Transverse colon (tissue), 4 donors: ENCODE measurements around the gene HCAR1.
"Not testable (repeated sequence)": the region's sequence is repeated elsewhere in the genome, so short reads cannot be mapped to it uniquely, and the experiment has no call there.

Experiments
- EP300 ChIP-seq: sonication (generic); formaldehyde crosslinking; IDR thresholded peaks from one replicate; pipeline ENCODE4 v1.6.1; 2017; ENCODE audit warnings: antibody characterized with exemption, low read depth
- POLR2A ChIP-seq: fragments of 450-650 bp; IDR thresholded peaks from one replicate; pipeline ENCODE4 v1.6.1; 2016; ENCODE audit warnings: antibody characterized with exemption, mild to moderate bottlenecking, moderate library complexity
- POLR2AphosphoS5 ChIP-seq, 3 donors: sonication (generic); formaldehyde crosslinking; IDR thresholded peaks; one replicate each; pipeline ENCODE4 v1.6.1; 2016; ENCODE audit warnings: antibody characterized with exemption in 3 of 3
- TF ChIP-seq, protein P1 (sequence below), 5 experiments: fragments of 200-600 bp in 3 of 5; fragments of 450-650 bp in 2 of 5; sonication (generic) in 3 of 5; IDR thresholded peaks; 1 replicate in 2 of 5; 2 replicates in 3 of 5; pipeline ENCODE4 v1.5.1; 2016 to 2017; ENCODE audit warnings: antibody characterized with exemption in 5 of 5, inconsistent platforms in 3 of 5, mild to moderate bottlenecking in 2 of 5, moderate library complexity in 1 of 5

- not testable (repeated sequence) for TF ChIP-seq POLR2A; POLR2AphosphoS5 (IDR thresholded peaks at IDR 0.05); EP300
- TF ChIP-seq, protein P1, sequence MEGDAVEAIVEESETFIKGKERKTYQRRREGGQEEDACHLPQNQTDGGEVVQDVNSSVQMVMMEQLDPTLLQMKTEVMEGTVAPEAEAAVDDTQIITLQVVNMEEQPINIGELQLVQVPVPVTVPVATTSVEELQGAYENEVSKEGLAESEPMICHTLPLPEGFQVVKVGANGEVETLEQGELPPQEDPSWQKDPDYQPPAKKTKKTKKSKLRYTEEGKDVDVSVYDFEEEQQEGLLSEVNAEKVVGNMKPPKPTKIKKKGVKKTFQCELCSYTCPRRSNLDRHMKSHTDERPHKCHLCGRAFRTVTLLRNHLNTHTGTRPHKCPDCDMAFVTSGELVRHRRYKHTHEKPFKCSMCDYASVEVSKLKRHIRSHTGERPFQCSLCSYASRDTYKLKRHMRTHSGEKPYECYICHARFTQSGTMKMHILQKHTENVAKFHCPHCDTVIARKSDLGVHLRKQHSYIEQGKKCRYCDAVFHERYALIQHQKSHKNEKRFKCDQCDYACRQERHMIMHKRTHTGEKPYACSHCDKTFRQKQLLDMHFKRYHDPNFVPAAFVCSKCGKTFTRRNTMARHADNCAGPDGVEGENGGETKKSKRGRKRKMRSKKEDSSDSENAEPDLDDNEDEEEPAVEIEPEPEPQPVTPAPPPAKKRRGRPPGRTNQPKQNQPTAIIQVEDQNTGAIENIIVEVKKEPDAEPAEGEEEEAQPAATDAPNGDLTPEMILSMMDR (IDR thresholded peaks at IDR 0.05): not testable (repeated sequence)
These were observed 20.3 kb upstream of the HCAR1 start for GRCh38 chr12:122750781-122751515.
